Glomerular endothelial cell (primary cell): ENCODE measurements around the gene PADI4. TPM values are rescaled to one million over a fixed set of nuclear protein-coding genes. Genes with fewer than 3 reads are reported as not detected.

Experiments used
- DNase-seq: peaks from one replicate; pipeline ENCODE4 v3.0.0-alpha.2; 2011; ENCODE audit warnings: low read depth, low spot score; ENCODE audit errors: extremely low read depth
- total RNA-seq: library from RNA; depleted of rRNA; stranded (reverse); fragments of >200 nt; gene quantifications from 2 replicates; pipeline ENCODE4 v1.2.3, GENCODE V29; 2015

Gene PADI4
- total RNA-seq, 1 donor from 2014 or later = not detected

DNA sequence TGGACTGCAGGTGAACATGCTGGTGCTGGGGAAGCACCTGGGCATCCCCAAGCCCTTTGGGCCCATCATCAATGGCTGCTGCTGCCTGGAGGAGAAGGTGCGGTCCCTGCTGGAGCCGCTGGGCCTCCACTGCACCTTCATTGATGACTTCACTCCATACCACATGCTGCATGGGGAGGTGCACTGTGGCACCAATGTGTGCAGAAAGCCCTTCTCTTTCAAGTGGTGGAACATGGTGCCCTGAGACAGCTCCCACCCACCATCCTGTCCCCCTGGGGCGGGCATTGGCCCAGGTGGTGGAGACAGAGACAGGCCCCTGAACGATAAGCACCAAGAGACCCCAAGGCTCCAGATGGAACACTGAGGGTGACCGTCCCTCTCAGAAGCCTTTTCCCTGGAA is 25.2 kb upstream of the PADI4 start:
- DNase-seq = no peak

- no peak for DNase-seq
These were observed 21.4 kb upstream of the PADI4 start for GRCh38 chr1:17286646-17287045.

GRCh38 chr1:17287130-17287776 is 20.7 kb upstream of the PADI4 start:
- no peak for DNase-seq

- DNase-seq = no peak
These were observed 18.3 kb upstream of the PADI4 start for GRCh38 chr1:17289721-17290120.

DNA sequence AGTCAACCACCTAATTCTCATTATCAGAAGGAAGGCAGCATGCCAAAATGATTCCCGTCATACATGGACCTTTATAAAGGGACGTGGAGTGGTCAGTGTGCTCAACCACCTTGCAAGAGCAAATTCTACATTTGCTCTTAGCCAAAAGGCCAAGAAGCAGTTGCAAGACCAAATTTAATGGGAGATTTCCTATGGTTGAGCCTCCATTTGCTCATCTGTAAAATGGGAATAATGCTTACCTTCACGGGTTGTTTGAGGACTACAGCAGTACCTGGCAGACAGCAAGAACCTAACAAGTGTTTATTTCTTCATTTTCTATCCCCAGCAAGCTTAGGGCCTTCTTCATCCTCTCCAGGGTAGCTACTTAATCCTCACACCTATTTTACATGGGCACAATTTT is 17.4 kb upstream of the PADI4 start:
- DNase-seq = no peak

GRCh38 chr1:17292299-17293160 is 15.5 kb upstream of the PADI4 start:
- no peak for DNase-seq

DNA sequence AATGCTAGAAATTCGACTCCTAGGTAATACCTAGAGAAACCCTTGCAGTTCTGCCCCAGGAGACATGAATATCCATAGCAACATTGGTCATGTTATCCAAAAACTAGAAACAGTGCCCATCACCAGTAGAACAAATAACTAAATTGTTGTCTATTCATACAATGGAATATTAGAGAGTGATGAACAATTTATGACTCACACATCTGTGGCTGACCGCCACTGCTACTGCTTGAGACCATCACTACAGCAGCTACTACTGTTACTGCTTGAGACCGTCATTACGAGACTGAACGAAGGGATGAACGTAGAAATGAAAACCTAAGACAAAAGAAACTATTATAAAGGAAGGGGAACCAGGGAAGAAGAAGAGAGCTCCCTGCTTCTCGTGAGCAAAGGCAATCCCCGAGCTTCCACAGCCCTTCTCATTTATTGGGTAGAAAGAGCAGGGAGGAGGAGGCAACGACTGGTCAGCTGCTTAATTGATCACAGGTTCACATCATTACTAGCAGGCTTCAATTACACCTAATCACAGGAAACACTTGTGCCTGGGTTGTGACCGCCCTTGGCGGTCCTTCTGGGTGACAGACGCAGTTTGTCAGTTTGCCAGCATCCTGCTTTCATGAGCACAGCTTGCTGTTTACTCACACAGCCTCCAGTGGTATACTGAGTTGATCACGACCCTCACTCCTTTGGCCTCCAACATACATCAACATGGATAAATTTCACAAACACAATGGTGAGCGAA is 14.1 kb upstream of the PADI4 start:
- DNase-seq = no peak

DNA sequence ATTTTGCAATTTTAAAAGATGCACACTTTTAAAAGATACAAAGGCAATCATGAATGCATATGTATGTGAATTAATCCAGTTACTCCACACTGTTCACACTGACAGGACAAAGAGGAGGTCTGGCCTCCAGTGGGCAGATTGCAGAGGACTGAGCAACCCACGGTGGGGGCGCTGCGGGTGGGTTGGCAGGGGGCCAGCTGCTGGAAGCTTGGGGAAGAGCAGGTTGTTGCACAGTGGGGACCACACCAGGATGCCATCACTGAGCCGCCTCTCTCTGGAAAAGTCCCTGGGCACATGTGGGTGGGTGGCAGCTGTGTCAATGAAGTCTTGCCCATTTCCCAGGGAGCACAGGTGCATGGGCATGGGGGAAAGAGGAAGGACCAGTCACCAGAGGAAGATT is 12.7 kb upstream of the PADI4 start:
- no peak for DNase-seq

- DNase-seq = no peak
These were observed 11.9 kb upstream of the PADI4 start for GRCh38 chr1:17296086-17296485.

GRCh38 chr1:17297991-17298390 is 10.0 kb upstream of the PADI4 start:
- DNase-seq = no peak

DNA sequence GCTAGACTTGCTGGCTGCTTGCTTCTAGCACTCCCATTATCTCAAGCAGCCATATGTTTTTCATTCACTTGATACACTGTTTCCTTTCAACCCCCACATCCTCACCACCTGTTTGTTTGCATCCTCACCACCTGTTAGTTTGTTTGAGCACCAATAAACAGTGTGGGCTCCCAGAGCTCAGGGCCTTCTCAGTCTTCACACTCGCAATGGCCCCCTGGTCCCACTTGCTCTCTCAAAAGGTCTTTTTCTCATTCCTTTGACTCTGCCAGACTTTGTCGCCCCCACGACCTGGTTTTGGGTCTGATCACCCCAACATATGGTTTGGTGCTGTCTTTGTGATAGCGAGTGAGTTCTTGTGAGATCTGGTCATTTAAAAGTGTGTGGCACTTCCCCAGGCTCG is 6.2 kb upstream of the PADI4 start:
- DNase-seq = no peak

DNA sequence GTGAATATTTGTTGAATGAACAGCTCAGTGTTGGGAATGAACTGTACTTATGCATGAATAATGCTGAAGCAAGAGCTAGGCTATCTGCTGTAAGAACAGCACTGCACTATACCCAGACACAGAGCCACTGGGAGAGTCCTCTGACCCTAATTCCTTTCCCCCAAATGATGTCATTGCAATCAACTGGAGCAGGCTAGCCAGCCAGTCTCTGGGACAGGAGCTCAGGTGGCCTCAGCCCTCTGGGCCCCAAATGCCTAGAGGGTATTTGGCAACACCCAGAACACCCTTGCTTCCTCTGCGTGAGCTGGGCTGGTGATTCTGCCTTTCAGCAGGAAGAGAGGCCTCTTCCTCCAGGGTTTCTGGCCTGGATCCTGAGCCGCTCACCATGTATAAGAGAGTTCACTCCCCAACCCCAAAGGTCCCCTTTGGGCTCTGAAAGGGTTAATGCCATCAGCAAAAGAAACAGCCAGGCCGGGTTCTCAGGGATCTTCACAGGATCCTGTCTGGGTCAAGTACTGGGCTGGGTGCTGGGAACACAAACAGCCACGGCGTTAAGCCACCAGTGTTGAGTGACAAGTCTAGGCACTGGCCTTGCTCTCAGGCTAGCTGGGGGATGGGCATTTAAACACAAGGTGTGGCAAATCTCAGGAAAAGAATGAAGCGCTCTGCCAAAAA is 3.7 kb upstream of the PADI4 start:
- DNase-seq = no peak

- DNase-seq = no peak
These were observed 3.2 kb upstream of the PADI4 start for GRCh38 chr1:17304826-17305175.

- DNase-seq = no peak
These were observed 2.4 kb upstream of the PADI4 start for GRCh38 chr1:17305576-17306095.

GRCh38 chr1:17306407-17306806 is 1.6 kb upstream of the PADI4 start:
- no peak for DNase-seq

- DNase-seq = no peak
These were observed 1.1 kb upstream of the PADI4 start for GRCh38 chr1:17306921-17307320.

DNA sequence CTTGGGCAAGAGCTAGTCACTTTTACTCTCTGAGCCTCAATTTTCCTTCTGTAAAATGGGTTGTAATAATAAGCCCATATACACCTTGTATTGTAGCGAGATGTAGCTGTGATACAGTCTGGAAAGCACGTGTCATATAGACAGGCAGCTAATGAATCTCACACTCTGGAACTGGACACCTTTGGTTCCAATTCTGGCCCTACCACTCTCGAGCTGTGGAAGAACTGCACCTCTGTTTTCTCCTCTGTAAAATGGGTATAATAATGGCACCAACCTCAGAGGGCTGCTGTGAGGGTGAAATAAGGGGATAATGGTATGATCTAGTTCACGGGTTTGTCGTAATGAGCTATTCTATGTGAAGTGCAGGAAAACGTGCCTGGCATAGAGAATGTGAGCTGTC is 668 bp upstream of the PADI4 start:
- DNase-seq = no peak

DNA sequence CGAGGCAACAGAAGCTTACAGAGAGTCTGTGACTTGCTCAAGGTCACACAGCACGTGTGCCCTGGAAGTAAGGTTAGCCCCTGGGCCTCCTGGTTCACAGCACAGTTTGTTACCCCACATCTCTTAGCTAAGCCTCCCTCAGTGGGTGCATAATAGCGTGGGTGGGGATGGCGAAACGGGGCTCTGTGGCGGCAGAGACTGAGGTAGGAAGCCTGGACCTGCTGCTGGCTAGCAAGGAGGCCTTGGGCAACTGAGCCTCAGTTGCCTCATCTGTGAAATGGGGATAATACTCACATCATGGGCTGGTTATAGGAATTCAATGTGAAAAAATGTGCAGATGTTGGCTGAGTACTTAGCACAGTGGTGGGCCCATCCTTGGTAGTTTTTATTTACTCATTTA is 596 bp downstream of the PADI4 start:
- no peak for DNase-seq

GRCh38 chr1:17309426-17310067 is 1.6 kb downstream of the PADI4 start:
- DNase-seq = no peak

GRCh38 chr1:17310068-17310640 is 2.2 kb downstream of the PADI4 start:
- no peak for DNase-seq
